Myocyte (in vitro differentiated cells): ENCODE results near the gene NUP62CL. TPM values are rescaled to one million over a fixed set of nuclear protein-coding genes. Genes with fewer than 3 reads are reported as not detected.

Experiments
- DNase-seq: peaks from one replicate; pipeline ENCODE4 v3.0.0-alpha.2; 2012; ENCODE audit warnings: low read depth
- total RNA-seq: library from RNA; depleted of rRNA; stranded (reverse); fragments of >200 nt; gene quantifications from 2 replicates; pipeline ENCODE4 v1.2.3, GENCODE V29; 2014

Gene NUP62CL
- total RNA-seq, 1 donor from 2014 or later, result 0.13 TPM

DNA sequence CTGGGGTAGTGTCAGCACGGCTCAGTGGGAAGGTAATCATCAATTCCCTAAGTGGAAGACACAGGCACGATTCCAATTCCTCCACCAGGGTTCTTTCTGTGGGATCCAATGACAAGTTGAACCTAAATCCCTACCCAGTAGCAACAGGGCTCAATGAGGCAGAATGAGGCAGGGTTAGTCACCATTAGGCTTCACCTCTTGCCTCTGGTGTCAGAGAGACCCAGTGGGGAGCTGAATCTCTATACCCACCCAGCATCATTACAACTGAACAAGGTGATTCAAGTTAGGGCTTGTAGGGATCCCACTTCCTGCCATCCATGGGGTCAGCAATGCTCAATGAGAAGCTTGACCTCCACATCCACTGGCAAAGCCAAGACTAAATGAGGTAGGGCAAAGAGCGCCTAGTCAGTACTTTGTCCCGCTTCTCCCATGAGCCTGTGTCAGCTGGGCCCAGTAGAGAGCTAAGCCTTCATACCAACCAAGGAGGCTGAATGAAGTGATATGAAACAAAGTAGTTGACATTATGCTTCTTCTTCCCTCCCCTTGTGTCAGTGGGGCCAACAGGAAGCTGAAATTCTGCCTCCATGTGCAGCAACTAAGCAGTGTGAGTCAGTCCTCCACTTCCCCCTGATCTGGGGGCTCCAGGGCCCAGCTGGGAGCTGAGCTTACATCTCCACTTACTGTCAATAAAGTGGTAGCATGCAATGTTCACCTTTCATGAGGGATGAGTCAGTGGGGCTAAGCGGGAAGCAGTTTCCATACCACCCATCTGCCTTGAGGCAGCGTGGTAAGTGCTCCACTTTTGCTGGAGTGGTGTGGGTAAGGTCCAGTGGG, 51.2 kb downstream of the NUP62CL start:
- DNase-seq, result no peak

DNA sequence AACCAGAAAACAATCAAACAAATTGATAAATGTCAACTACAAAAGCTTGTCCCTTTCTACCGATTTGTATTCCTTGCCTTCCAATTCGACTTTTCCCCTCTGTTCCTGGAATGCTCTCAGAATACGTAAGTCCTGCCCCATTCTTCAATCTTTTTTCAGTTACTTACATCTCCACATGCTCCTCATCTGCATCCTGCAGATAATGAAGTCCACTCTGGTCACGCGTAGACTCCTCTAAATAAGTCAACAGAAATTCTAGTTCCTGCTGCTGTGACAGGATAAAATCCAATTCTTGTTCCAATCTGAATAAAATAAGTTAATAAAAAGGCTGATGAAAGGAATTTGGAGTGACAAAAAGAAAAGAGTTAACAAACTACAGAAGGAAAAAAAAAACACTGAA, 53.2 kb downstream of the NUP62CL start:
- no peak for DNase-seq

DNA sequence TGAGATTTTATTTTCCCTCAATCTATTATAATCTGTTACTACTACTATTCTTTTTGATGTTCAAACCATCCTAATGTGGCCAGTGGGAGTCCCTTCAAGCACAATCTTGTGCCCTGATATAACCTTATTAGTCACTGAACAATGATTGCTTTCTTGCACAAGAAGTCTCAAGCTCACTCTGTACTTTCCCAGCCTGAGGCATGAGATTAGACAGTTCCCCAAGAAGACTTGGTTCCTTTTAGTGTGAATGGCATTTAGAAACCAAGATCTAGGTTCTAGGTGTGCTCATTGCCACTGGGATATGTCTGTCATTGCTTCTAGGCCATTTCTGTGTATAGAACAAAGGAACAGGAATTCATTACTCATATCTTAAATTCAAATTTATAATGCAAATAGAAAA, 59.6 kb downstream of the NUP62CL start:
- DNase-seq, result no peak

DNA sequence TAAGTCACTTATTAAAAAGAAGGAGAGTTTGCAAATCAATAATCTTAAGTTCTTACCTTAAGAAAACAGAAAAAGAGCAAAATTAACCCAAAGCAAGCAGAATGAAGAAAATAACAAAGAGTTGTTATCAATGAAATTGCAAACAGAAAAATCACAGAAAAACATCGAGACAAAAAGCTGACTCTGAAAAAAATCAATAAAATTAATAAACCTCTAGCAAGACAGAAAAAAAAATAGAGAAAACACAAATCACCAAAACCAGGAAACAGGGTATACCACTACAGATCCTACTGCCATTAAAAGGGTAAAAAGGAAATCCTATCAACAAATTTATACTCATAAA, 70.3 kb downstream of the NUP62CL start:
- DNase-seq, result no peak

DNA sequence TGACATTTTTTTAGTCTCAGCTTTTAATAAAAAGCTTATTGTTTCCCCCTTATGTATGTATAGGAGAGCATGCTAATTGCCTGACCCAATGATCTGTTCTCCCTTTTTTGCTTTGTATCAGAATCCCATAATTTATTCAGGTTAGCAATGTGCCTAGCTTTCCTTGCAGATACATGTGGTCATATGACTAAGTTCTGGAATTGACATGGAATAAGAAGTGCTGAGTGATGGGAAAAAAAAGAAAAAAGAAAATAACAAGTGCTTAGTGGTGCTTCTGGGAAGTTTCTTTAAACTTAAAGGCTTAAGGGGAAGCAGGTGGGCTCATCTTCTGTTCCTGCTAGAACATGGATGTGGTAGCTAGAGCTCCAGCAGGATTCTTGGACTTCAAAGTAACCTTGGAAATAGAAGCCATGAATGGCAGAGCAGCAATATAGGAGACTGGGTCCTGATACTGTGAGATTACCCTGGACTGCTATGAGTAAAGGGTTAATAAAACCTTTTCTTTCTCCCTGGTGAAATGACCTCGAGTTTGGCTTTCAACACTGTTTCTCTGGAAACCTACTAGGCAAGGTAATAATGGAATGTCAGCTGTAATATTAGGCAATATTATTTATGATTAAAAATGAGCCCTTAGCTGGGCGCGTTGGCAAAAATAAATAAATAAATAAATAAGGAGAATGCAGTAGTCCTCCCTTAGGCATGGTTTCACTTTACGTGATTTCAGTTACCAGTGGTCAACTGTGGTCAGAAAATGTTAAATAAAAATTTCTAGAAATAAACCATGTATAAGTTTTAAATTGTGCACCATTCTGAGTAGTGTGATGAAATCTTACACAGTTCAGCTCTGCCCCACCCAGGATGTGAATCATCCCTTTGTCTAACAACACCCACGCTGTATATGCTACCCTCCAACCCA, 70.9 kb downstream of the NUP62CL start:
- DNase-seq, result no peak

DNA sequence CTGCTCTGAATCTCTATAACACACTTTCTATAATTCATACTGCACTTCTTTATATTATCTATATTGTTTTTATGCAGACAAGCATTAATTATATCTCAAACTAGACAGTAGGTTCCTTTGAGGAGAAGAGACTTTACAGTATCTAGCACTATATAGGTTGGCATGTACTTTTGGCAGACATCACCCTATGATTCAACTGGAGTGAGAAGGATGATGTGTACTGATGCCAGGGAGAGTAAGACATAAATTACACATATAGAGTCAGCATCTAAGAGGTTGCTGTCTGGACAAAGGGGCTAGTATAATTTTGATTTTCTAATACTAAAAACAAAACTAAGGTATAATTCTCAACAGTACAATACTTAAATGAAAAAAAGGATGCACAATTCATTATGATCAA, 82.5 kb downstream of the NUP62CL start:
- DNase-seq, result no peak

DNA sequence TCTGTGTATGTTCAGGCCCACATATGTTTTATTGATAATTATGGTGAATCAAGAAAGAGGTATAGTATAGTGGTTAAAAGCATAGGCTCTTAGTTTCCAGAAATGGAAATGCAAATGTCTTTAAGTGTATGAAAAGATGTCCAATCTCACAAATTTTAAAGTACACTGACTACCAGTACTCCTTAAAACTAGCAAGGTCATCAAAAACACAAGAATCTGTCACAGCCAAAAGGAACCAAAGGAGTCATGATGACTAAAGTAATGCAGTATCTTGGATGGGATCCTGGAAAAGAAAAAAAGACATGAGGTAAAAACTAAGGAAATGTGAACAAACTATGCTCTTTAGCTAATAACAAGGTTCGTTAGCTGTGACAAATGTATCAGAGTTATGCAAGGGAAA, 87.0 kb downstream of the NUP62CL start:
- DNase-seq, result no peak

DNA sequence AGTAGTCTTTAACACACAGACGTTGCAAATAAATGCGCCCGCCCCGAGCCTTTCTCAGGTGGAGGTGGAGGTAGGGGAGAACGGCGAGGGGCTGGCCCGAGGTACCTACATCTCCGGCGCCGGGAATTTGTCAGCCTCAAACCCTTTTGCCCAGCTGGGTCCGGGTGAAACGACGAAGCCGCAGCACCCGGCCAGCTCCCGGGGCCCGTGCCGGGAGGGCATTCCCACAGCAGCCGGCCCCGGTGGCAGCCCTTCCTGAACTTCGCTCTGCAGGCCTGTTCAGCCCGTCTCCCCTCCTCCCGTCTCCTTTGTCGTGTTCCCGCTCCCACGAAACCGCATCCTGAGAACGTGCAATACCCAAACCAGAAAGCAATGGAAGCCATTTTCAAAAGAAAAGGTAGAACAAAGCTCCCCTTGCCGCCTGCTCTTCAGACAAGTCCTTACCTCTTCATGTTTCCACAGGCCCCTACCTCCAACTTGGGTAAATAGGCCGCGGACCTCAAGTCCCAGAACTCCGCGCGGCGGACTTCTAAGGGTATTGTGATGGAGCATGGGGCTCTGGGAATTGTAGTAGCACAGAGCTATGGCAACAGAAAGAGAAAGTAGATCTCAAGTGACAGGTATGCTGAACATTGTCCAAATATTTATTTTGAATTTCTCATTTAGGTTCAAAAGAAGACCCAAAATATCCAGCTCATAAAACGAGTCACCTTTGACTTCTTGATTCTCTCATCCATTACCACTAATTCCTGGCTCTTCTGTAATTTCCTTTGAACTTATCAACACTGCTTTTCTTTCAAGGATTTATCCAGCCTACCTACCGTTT, 87.7 kb downstream of the NUP62CL start, which contains the start of gene RBM41:
TSS of gene RBM41 (minus strand) at position 501 of the 826 bp plus-strand sequence. CDS start at position 452, 49 bp downstream.
- DNase-seq, result peak; percentile 80

DNA sequence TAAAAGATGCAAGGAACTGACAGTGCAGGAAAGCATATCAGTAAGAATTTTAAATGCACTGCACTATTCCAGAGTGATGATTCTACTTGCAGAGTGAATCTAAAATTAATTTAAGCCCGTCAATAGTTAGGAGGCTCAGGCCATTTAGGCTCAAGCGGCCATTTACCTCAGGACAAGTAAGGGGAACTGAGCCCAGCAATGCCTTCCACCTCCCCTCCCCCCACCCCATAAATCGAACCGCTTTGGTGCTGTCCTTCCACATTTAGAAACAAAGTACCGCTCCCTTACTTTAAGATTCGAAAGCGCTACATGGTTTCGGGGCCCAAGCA, 88.3 kb downstream of the NUP62CL start:
- no peak for DNase-seq

DNA sequence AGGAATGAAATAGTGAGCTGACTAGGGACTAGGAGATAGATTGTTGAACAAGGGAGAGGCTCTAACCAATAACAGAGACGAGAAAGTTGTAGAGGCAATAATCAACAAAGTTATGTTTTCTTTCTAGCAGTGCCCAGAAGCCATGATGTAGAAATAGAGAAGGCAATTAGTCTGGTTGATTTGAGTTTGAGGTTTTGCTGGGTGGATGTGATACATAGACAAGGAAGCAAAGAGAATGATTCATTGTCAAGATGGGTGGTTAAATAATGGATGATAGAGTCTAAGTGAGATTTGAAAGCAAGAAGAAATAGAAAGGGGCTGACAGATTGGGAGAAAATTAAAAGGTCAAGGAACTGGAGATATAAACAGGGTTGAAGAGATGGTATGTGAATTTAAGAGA, 98.8 kb downstream of the NUP62CL start:
- peak; percentile 1 for DNase-seq

DNA sequence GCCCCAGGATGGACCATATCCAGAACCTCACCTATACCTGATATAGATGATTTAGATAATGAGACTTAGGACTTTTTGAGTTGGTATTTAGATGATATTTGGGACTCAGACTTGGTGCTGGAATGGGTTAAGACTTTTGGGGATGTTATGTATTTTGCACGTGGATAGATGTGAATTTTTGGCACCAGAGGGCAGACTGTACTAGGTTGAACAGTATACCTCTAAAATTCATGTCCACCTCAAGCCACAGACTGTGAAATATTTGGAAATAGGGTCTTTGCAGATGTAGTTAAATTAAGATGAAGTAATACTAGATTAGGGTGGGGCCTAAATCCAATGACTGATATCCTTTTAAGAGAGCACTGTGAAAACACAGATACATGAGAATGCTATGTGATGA, 103.3 kb downstream of the NUP62CL start:
- no peak for DNase-seq

DNA sequence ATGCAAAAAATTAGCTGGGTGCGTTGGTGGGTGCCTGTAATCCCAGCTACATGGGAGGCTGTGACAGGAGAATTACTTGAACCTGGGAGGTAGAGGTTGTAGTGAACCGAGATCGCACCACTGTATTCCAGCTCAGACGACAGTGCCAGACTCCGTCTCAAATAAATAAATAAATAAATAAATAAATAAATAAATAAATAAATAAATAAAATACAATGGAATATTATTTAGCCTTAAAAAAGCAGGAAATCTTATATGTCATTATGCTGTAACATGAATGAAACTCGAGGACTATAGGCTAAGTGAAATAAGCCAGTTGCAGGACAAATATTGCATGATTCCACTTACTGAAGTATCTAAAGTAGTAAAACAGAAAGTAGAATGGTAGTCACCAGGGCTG, 130.1 kb downstream of the NUP62CL start:
- DNase-seq, result no peak

Other genes starting within 250 kb of the NUP62CL start
- gene MORC4, start 206.2 kb downstream of the NUP62CL start, total RNA-seq, result 30.6 and 31.8 TPM in 2 replicates
- 9.5 and 12.6 TPM in 2 replicates for gene RBM41, start 87.6 kb downstream of the NUP62CL start, total RNA-seq
- not detected in 2 replicates for gene DNAAF6, start 178 bp upstream of the NUP62CL start, total RNA-seq
- 0.05 TPM in 1 of 2 replicates, not detected in the other for gene FRMPD3, start 243.2 kb upstream of the NUP62CL start, total RNA-seq